ENCODE measurements around the gene INHBE.
"Not testable (repeated sequence)": the region's sequence is repeated elsewhere in the genome, so short reads cannot be mapped to it uniquely, and the experiment has no call there.

INHBE gene

DNA sequence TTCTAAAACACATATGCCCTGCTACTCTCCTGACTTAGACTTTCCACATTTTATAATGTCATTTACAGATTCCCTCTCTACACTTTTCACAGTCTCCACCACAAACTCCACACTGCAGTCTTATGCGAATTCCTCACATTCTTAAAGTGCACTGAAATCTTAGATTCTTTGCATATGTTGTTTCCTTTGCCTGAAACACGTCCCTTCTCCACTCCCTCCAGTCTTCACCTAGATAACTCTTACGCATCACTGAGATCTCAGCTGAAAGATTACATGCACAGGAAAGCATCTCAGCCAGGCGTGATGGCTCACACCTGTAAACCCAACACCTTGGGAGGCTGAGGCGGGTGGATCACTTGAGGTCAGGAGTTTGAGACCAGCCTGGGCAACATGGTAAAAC is 28.4 kb downstream of the INHBE start:
- Histone ChIP-seq H3K36me3 (ENCODE audit: control insufficient read depth in 2 of 2, insufficient read depth in 2 of 2, low read length in 2 of 2) (no peaks in the 10 kb centered on the region), H3K4me3 (ENCODE audit: low read length in 2 of 2) (no peak overlapping the region), H3K27ac (ENCODE audit: low read depth in 2 of 2, low read length in 2 of 2) (no peak overlapping the region), H3K9ac (ENCODE audit: low read depth in 1 of 2, low read length in 2 of 2) (peak overlapping the region in 1 of 2 donors; percentile 24), H3K27me3 (ENCODE audit: control insufficient read depth in 2 of 2, insufficient read depth in 2 of 2, low read length in 2 of 2) (peaks cover 2 to 14% of the 10 kb centered on the region in 2 donors), H3K4me1 (ENCODE audit: control insufficient read depth in 2 of 2, insufficient read depth in 2 of 2, low read length in 2 of 2) (peaks cover 15 to 21% of the 10 kb centered on the region in 2 donors), H3K9me3 (ENCODE audit: control insufficient read depth in 2 of 2, low read length in 2 of 2) (no peaks in the 10 kb centered on the region)

DNA sequence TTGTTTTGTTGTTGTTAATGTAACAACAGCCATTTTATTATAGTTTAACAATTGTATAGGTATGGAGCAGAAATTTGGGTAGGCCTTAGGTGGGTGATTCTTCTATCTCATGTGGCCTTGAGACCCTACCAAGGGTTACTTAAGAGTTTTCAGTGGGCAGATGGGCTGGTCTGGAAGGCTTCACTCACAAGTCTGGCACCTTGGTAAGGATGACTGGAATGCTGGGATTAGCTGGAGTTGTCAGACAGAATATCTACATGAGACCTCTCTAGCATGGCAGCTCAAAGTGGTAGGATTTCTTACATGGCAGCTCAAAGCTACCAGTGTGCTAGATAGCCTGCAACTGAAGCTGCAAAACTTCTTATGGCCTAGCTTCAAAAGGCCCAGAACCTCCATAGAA is 30.6 kb downstream of the INHBE start:
- H3K27ac ChIP-seq (ENCODE audit: low read depth in 2 of 2, low read length in 2 of 2), result no peak overlapping the region
- H3K27me3 ChIP-seq (ENCODE audit: control insufficient read depth in 2 of 2, insufficient read depth in 2 of 2, low read length in 2 of 2), result peaks cover 2 to 3% of the 10 kb centered on the region in 2 donors
- H3K9ac ChIP-seq (ENCODE audit: low read depth in 1 of 2, low read length in 2 of 2), result no peak overlapping the region
- H3K36me3 ChIP-seq (ENCODE audit: control insufficient read depth in 2 of 2, insufficient read depth in 2 of 2, low read length in 2 of 2), result peaks cover 9 to 14% of the 10 kb centered on the region in 2 donors
- H3K4me3 ChIP-seq (ENCODE audit: low read length in 2 of 2), result no peak overlapping the region
- no peaks in the 10 kb centered on the region for H3K9me3 ChIP-seq (ENCODE audit: control insufficient read depth in 2 of 2, low read length in 2 of 2)
- H3K4me1 ChIP-seq (ENCODE audit: control insufficient read depth in 2 of 2, insufficient read depth in 2 of 2, low read length in 2 of 2), result peaks cover 16 to 18% of the 10 kb centered on the region in 2 donors

DNA sequence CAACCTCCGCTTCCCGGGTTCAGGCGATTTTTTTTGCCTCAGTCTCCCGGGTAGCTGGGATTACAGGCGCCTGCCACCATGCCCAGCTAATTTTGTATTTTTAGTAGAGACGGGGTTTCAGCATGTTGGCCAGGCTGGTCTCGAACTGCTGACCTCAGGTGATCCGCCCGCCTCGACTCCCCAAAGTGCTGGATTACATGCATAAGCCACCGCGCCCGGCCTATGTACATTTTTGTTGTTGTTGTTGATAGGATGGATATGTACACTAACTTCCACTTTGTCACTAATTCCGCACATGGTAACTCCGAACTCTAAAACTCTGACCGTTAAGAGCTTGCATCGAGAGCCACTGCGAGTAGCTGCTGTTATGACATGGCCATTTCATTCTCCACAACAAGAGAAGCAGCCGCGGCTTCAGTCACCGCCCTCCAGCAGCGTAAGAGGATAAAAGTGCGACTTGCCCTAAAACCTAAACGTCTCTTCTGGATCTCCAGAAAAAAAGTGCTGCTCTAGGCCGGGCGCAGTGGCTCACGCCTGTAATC is 32.0 kb downstream of the INHBE start:
- peak overlapping the region; percentile 97 to 99 for H3K4me3 ChIP-seq (ENCODE audit: low read length in 2 of 2)
- no peaks in the 10 kb centered on the region for H3K9me3 ChIP-seq (ENCODE audit: control insufficient read depth in 2 of 2, low read length in 2 of 2)
- H3K4me1 ChIP-seq (ENCODE audit: control insufficient read depth in 2 of 2, insufficient read depth in 2 of 2, low read length in 2 of 2), result peaks cover 16 to 18% of the 10 kb centered on the region in 2 donors
- peak overlapping the region in 1 of 2 donors; percentile 26 for H3K9ac ChIP-seq (ENCODE audit: low read depth in 1 of 2, low read length in 2 of 2)
- H3K27me3 ChIP-seq (ENCODE audit: control insufficient read depth in 2 of 2, insufficient read depth in 2 of 2, low read length in 2 of 2), result peaks cover 0 to 2% of the 10 kb centered on the region in 2 donors
- peaks cover 20 to 22% of the 10 kb centered on the region in 2 donors for H3K36me3 ChIP-seq (ENCODE audit: control insufficient read depth in 2 of 2, insufficient read depth in 2 of 2, low read length in 2 of 2)
- no peak overlapping the region for H3K27ac ChIP-seq (ENCODE audit: low read depth in 2 of 2, low read length in 2 of 2)

GRCh38 chr12:57487597-57488401 is 32.7 kb downstream of the INHBE start, which contains the start of gene MARS1:
Gene MARS1 (plus strand): TSS chr12:57488068. CDS start chr12:57488091, 23 bp downstream.
- peak within 1 kb of the TSS; percentile 75 to 86 for H3K27ac ChIP-seq (ENCODE audit: low read depth in 2 of 2, low read length in 2 of 2)
- peaks cover 0 to 2% of the 10 kb centered on the region in 2 donors for H3K27me3 ChIP-seq (ENCODE audit: control insufficient read depth in 2 of 2, insufficient read depth in 2 of 2, low read length in 2 of 2)
- peak within 1 kb of the TSS; percentile 94 to 95 for H3K9ac ChIP-seq (ENCODE audit: low read depth in 1 of 2, low read length in 2 of 2)
- H3K36me3 ChIP-seq (ENCODE audit: control insufficient read depth in 2 of 2, insufficient read depth in 2 of 2, low read length in 2 of 2), result peaks cover 22 to 25% of the 10 kb centered on the region in 2 donors
- H3K4me3 ChIP-seq (ENCODE audit: low read length in 2 of 2), result peak within 1 kb of the TSS; percentile 97 to 99
- H3K9me3 ChIP-seq (ENCODE audit: control insufficient read depth in 2 of 2, low read length in 2 of 2), result no peaks in the 10 kb centered on the region
- peaks cover 16 to 18% of the 10 kb centered on the region in 2 donors for H3K4me1 ChIP-seq (ENCODE audit: control insufficient read depth in 2 of 2, insufficient read depth in 2 of 2, low read length in 2 of 2)

DNA sequence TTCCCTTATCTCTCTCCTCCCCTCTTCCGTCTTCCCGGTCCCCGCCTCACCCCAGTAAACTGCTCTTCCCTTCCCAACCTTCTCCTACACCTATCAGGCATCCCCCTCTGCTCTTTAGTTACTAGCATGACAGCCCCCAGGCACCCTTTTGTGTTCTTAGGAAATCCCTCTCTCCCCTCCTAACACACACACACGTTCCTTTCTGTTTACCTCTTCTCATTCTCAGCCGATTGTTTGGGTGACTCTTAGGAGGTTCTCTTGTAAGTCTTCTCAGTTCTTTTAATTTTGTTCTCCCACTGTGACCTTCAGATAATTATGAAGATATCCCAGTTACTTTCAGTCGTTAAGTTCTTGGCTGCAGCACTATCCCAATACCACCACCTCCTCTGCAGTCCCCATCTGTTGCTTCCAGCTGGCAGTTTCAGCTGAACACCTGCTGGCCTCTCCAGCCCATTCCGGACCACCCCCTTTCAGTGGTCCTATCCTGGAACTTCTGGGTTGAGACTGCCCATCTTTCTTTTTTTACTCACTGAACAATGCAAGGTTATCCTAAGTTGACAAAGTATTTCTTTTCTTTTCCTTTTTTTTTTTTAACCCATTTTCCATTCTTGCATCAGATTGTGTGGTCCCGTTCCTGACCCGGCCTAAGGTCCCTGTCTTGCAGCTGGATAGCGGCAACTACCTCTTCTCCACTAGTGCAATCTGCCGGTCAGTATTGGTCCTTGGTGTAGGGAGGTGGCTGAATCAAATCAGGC is 33.5 kb downstream of the INHBE start:
- Histone ChIP-seq H3K4me3 (ENCODE audit: low read length in 2 of 2) (peak overlapping the region; percentile 97 to 99), H3K9ac (ENCODE audit: low read depth in 1 of 2, low read length in 2 of 2) (peak overlapping the region; percentile 94 to 95), H3K27me3 (ENCODE audit: control insufficient read depth in 2 of 2, insufficient read depth in 2 of 2, low read length in 2 of 2) (no peaks in the 10 kb centered on the region), H3K27ac (ENCODE audit: low read depth in 2 of 2, low read length in 2 of 2) (peak overlapping the region; percentile 75 to 86), H3K9me3 (ENCODE audit: control insufficient read depth in 2 of 2, low read length in 2 of 2) (no peaks in the 10 kb centered on the region), H3K36me3 (ENCODE audit: control insufficient read depth in 2 of 2, insufficient read depth in 2 of 2, low read length in 2 of 2) (peaks cover 24 to 28% of the 10 kb centered on the region in 2 donors), H3K4me1 (ENCODE audit: control insufficient read depth in 2 of 2, insufficient read depth in 2 of 2, low read length in 2 of 2) (peaks cover 16 to 18% of the 10 kb centered on the region in 2 donors)

DNA sequence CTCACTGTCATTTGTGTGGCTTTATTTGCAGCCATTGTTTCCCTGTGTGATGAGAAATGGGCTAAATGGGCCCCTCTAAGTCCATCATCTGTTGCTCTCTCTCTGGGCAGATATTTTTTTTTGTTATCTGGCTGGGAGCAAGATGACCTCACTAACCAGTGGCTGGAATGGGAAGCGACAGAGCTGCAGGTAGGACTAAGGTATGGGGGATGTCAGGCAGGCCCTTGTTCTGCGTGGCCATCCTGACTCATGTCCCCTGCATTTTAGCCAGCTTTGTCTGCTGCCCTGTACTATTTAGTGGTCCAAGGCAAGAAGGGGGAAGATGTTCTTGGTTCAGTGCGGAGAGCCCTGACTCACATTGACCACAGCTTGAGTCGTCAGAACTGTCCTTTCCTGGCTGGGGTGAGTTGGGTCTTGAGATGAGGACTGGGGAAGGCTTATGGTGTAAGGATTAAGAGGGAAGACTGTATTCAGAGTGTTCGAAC is 34.1 kb downstream of the INHBE start:
- Histone ChIP-seq H3K4me1 (ENCODE audit: control insufficient read depth in 2 of 2, insufficient read depth in 2 of 2, low read length in 2 of 2) (peaks cover 16 to 18% of the 10 kb centered on the region in 2 donors), H3K9ac (ENCODE audit: low read depth in 1 of 2, low read length in 2 of 2) (no peak overlapping the region), H3K27me3 (ENCODE audit: control insufficient read depth in 2 of 2, insufficient read depth in 2 of 2, low read length in 2 of 2) (no peaks in the 10 kb centered on the region), H3K27ac (ENCODE audit: low read depth in 2 of 2, low read length in 2 of 2) (no peak overlapping the region), H3K9me3 (ENCODE audit: control insufficient read depth in 2 of 2, low read length in 2 of 2) (no peaks in the 10 kb centered on the region), H3K4me3 (ENCODE audit: low read length in 2 of 2) (peak overlapping the region; percentile 97 to 99), H3K36me3 (ENCODE audit: control insufficient read depth in 2 of 2, insufficient read depth in 2 of 2, low read length in 2 of 2) (peaks cover 24 to 28% of the 10 kb centered on the region in 2 donors)

DNA sequence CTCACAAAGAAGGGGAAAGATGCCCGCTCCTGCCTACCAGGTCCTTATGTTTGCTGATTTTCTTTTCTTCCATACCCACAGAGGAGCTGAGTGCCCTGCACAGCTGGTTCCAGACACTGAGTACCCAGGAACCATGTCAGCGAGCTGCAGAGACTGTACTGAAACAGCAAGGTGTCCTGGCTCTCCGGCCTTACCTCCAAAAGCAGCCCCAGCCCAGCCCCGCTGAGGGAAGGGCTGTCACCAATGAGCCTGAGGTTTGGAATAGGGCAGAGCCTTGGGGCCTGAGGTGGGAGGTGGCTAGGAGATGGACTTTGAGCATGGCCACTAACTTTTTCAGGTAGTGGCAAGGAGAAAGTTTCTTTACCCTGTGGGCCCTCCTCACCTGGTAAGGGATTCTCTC is 35.0 kb downstream of the INHBE start:
- Histone ChIP-seq H3K9ac (ENCODE audit: low read depth in 1 of 2, low read length in 2 of 2) (no peak overlapping the region), H3K36me3 (ENCODE audit: control insufficient read depth in 2 of 2, insufficient read depth in 2 of 2, low read length in 2 of 2) (peaks cover 24 to 28% of the 10 kb centered on the region in 2 donors), H3K27ac (ENCODE audit: low read depth in 2 of 2, low read length in 2 of 2) (no peak overlapping the region), H3K4me3 (ENCODE audit: low read length in 2 of 2) (no peak overlapping the region), H3K4me1 (ENCODE audit: control insufficient read depth in 2 of 2, insufficient read depth in 2 of 2, low read length in 2 of 2) (peaks cover 16 to 18% of the 10 kb centered on the region in 2 donors), H3K9me3 (ENCODE audit: control insufficient read depth in 2 of 2, low read length in 2 of 2) (no peaks in the 10 kb centered on the region), H3K27me3 (ENCODE audit: control insufficient read depth in 2 of 2, insufficient read depth in 2 of 2, low read length in 2 of 2) (no peaks in the 10 kb centered on the region)

DNA sequence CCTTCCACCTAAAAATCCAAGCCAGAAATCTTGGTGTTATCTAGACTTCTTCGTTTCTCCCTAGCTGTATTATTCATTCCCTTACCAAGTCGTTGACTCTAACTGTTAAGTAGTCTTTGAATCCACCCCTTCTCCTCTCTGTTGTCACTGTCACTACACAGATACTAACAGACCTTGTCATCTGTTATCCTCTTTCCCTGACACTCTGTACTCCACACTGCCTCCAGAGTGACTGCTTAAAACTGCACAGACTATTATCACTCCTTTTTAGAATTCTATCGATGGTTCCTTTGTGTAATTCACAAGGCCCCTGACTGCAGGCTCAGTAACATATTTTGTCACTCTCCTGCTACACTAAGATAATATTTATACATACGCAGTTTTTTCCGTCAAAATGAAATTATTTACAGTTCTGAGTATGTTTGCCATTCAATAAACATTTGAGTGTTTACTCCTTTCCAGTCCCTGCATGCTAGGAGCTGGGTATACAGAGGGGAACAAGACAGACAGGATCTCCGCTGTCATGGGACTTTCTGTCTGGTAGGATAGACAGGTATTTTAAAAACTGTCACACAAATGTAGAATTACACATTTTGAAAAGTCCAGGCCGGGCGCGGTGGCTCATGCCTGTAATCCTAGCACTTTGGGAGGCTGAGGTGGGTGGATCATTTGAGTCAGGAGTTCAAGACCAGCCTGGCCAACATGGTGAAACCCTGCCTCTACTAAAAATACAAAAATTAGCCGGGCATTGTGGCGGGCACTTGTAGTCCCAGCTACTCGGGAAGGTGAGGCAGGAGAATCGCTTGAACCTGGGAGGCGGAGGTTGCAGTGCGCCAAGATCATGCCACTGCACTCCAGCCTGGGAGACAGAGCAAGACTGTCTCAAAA is 36.5 kb downstream of the INHBE start:
- H3K4me3 ChIP-seq (ENCODE audit: low read length in 2 of 2), result no peak overlapping the region
- H3K36me3 ChIP-seq (ENCODE audit: control insufficient read depth in 2 of 2, insufficient read depth in 2 of 2, low read length in 2 of 2), result peaks cover 28% of the 10 kb centered on the region in 2 donors
- H3K27ac ChIP-seq (ENCODE audit: low read depth in 2 of 2, low read length in 2 of 2), result no peak overlapping the region
- H3K27me3 ChIP-seq (ENCODE audit: control insufficient read depth in 2 of 2, insufficient read depth in 2 of 2, low read length in 2 of 2), result no peaks in the 10 kb centered on the region
- H3K9ac ChIP-seq (ENCODE audit: low read depth in 1 of 2, low read length in 2 of 2), result no peak overlapping the region
- H3K9me3 ChIP-seq (ENCODE audit: control insufficient read depth in 2 of 2, low read length in 2 of 2), result no peaks in the 10 kb centered on the region
- peaks cover 16 to 18% of the 10 kb centered on the region in 2 donors for H3K4me1 ChIP-seq (ENCODE audit: control insufficient read depth in 2 of 2, insufficient read depth in 2 of 2, low read length in 2 of 2)

GRCh38 chr12:57495051-57495701 is 40.1 kb downstream of the INHBE start:
- H3K27me3 ChIP-seq (ENCODE audit: control insufficient read depth in 2 of 2, insufficient read depth in 2 of 2, low read length in 2 of 2); H3K4me1 ChIP-seq (ENCODE audit: control insufficient read depth in 2 of 2, insufficient read depth in 2 of 2, low read length in 2 of 2); H3K27ac ChIP-seq (ENCODE audit: low read depth in 2 of 2, low read length in 2 of 2); H3K9me3 ChIP-seq (ENCODE audit: control insufficient read depth in 2 of 2, low read length in 2 of 2); H3K4me3 ChIP-seq (ENCODE audit: low read length in 2 of 2); H3K9ac ChIP-seq (ENCODE audit: low read depth in 1 of 2, low read length in 2 of 2): not testable (repeated sequence)
- peaks cover 37 to 39% of the 10 kb centered on the region in 2 donors for H3K36me3 ChIP-seq (ENCODE audit: control insufficient read depth in 2 of 2, insufficient read depth in 2 of 2, low read length in 2 of 2)

All from mucosa of rectum (tissue), 2 donors.